B cell (primary cell): ENCODE data around the gene ITFG1.

Source experiments
- EZH2 ChIP-seq: IDR thresholded peaks from 2 replicates; pipeline ENCODE4 v1.6.1; 2012; ENCODE audit warnings: borderline replicate concordance, low read depth, mild to moderate bottlenecking, moderate library complexity, low read length; ENCODE audit not compliant: insufficient read depth, poor library complexity, severe bottlenecking
- TF ChIP-seq, protein P1 (sequence below): fragments of 200-600 bp; IDR thresholded peaks from one replicate; pipeline ENCODE4 v1.8.0; 2022; ENCODE audit warnings: antibody characterized with exemption, mild to moderate bottlenecking

- TF ChIP-seq, protein P1, sequence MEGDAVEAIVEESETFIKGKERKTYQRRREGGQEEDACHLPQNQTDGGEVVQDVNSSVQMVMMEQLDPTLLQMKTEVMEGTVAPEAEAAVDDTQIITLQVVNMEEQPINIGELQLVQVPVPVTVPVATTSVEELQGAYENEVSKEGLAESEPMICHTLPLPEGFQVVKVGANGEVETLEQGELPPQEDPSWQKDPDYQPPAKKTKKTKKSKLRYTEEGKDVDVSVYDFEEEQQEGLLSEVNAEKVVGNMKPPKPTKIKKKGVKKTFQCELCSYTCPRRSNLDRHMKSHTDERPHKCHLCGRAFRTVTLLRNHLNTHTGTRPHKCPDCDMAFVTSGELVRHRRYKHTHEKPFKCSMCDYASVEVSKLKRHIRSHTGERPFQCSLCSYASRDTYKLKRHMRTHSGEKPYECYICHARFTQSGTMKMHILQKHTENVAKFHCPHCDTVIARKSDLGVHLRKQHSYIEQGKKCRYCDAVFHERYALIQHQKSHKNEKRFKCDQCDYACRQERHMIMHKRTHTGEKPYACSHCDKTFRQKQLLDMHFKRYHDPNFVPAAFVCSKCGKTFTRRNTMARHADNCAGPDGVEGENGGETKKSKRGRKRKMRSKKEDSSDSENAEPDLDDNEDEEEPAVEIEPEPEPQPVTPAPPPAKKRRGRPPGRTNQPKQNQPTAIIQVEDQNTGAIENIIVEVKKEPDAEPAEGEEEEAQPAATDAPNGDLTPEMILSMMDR = no peak
- TF ChIP-seq EZH2 = no peak
Measured at GRCh38 chr16:47213761-47214440, 247.0 kb downstream of the ITFG1 start.
